Right lobe of liver (tissue), 4 donors: ENCODE results near the gene DNAJA4.

ENCODE experiments used
- CTCF ChIP-seq, 4 donors: fragments of 200-600 bp in 3 of 4; fragments of 450-650 bp in 1 of 4; IDR thresholded peaks; one replicate each; pipeline versions ENCODE4 v1.5.1 to v1.8.0; 2016 to 2022; ENCODE audit warnings: antibody characterized with exemption in 4 of 4, mild to moderate bottlenecking in 2 of 4
- POLR2A ChIP-seq: fragments of 450-650 bp; IDR thresholded peaks from one replicate; pipeline ENCODE4 v1.6.1; 2017; ENCODE audit warnings: antibody characterized with exemption, mild to moderate bottlenecking
- donor health status: DM: no; HTN: no; CAD: no.
- donor health status: DM: no; HTN: no; CAD: no.
- donor health status: DM: no; HTN: yes; CAD: no.

DNA sequence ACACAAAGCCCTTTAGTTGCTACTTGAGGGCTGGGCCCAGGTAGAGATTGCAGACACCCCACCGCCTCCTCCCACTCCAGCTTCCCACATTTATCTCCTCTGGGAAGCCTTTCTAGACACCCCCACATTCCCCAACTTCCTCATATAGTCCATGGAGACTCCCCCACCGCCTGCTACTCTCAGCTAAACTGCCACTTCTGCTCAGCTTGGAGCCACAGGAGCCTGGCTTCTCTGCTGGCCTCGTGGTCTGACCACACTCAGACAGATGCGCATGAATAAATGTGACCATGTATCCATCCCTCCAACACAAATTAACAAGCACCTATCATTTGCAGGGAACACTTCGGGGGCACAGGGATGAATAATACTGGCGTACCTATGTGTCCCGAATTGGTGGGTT lies 19.5 kb upstream of the DNAJA4 start:
- TF ChIP-seq CTCF (IDR thresholded peaks at IDR 0.05) (no peak), POLR2A (no peak)
